ENCODE measurements around the gene ZNF384. TPM values are rescaled to one million over a fixed set of nuclear protein-coding genes. Genes with fewer than 3 reads are reported as not detected.
"Not testable (repeated sequence)": the region's sequence is repeated elsewhere in the genome, so short reads cannot be mapped to it uniquely, and the experiment has no call there.

The ZNF384 gene
- polyA plus RNA-seq, 1 donor from 2014 or later: 32.5 TPM

- Mint-ChIP-seq H3K4me1 (no peaks in the 10 kb centered on the region), H3K27ac (no peak overlapping the region), H3K36me3 (no peaks in the 10 kb centered on the region), H3K27me3 (peaks cover 16% of the 10 kb centered on the region), H3K9me3 (no peaks in the 10 kb centered on the region), H3K4me3 (peak overlapping the region in 2 of 4 donors; percentile 8 to 56)
These were observed 19.8 kb upstream of the ZNF384 start for GRCh38 chr12:6708960-6709394.

GRCh38 chr12:6708351-6708750 is 19.2 kb upstream of the ZNF384 start:
- not testable (repeated sequence) for H3K27ac Mint-ChIP-seq, H3K9me3 Mint-ChIP-seq, H3K36me3 Mint-ChIP-seq, H3K4me1 Mint-ChIP-seq, H3K4me3 Mint-ChIP-seq
- H3K27me3 Mint-ChIP-seq: peaks cover 22% of the 10 kb centered on the region

- Mint-ChIP-seq H3K4me1 (peaks cover 8 to 14% (median 11%) of the 10 kb centered on the region in 3 donors), H3K9me3 (peaks cover 0 to 3% (median 2%) of the 10 kb centered on the region in 3 donors), H3K27me3 (peaks cover 49% of the 10 kb centered on the region), H3K36me3 (no peaks in the 10 kb centered on the region), H3K4me3 (peak overlapping the region in 1 of 4 donors; percentile 42), H3K27ac (no peak overlapping the region)
These were observed 14.5 kb upstream of the ZNF384 start for GRCh38 chr12:6703631-6704030.

- Mint-ChIP-seq H3K27ac (no peak overlapping the region), H3K27me3 (peaks cover 48% of the 10 kb centered on the region), H3K9me3 (peaks cover 0 to 3% (median 2%) of the 10 kb centered on the region in 3 donors), H3K4me1 (peaks cover 19 to 29% (median 25%) of the 10 kb centered on the region in 3 donors), H3K4me3 (peak overlapping the region; percentile 46 to 83 (median 62)), H3K36me3 (no peaks in the 10 kb centered on the region)
These were observed 12.0 kb upstream of the ZNF384 start for GRCh38 chr12:6701078-6701768.

- Mint-ChIP-seq H3K9me3 (peaks cover 0 to 3% (median 2%) of the 10 kb centered on the region in 3 donors), H3K36me3 (no peaks in the 10 kb centered on the region), H3K4me3 (peak within 1 kb of the TSS; percentile 46 to 83 (median 68)), H3K27ac (peak within 1 kb of the TSS in 1 of 3 donors; percentile 67), H3K27me3 (peaks cover 48% of the 10 kb centered on the region), H3K4me1 (peaks cover 25 to 34% (median 25%) of the 10 kb centered on the region in 3 donors)
These were observed 11.5 kb upstream of the ZNF384 start, which contains the start of gene PIANP for GRCh38 chr12:6700646-6701051. Gene PIANP, minus strand, starts transcription at chr12:6700815. Its CDS starts 2,754 bp downstream, at chr12:6698061.

GRCh38 chr12:6699989-6700645 is 10.9 kb upstream of the ZNF384 start:
- H3K4me3 Mint-ChIP-seq: peak overlapping the region in 2 of 4 donors; percentile 61 to 63
- peaks cover 45% of the 10 kb centered on the region for H3K27me3 Mint-ChIP-seq
- H3K4me1 Mint-ChIP-seq: peaks cover 25 to 37% (median 27%) of the 10 kb centered on the region in 3 donors
- no peaks in the 10 kb centered on the region for H3K36me3 Mint-ChIP-seq
- peak overlapping the region in 1 of 3 donors; percentile 67 for H3K27ac Mint-ChIP-seq
- H3K9me3 Mint-ChIP-seq: peaks cover 0 to 3% (median 2%) of the 10 kb centered on the region in 3 donors

GRCh38 chr12:6699259-6699988 is 10.2 kb upstream of the ZNF384 start:
- Mint-ChIP-seq H3K36me3 (no peaks in the 10 kb centered on the region), H3K27ac (peak overlapping the region in 1 of 3 donors; percentile 67), H3K4me1 (peaks cover 25 to 38% (median 30%) of the 10 kb centered on the region in 3 donors), H3K4me3 (peak overlapping the region in 3 of 4 donors; percentile 61 to 90 (median 67)), H3K27me3 (peaks cover 41% of the 10 kb centered on the region), H3K9me3 (peaks cover 0 to 3% (median 2%) of the 10 kb centered on the region in 3 donors)

- H3K36me3 Mint-ChIP-seq: no peaks in the 10 kb centered on the region
- peaks cover 34% of the 10 kb centered on the region for H3K27me3 Mint-ChIP-seq
- no peak overlapping the region for H3K4me3 Mint-ChIP-seq
- peaks cover 0 to 3% (median 2%) of the 10 kb centered on the region in 3 donors for H3K9me3 Mint-ChIP-seq
- H3K4me1 Mint-ChIP-seq: peaks cover 25 to 38% (median 30%) of the 10 kb centered on the region in 3 donors
- H3K27ac Mint-ChIP-seq: no peak overlapping the region
These were observed 9.3 kb upstream of the ZNF384 start for GRCh38 chr12:6698352-6699046.

GRCh38 chr12:6697584-6698351 is 8.6 kb upstream of the ZNF384 start:
- Mint-ChIP-seq H3K27ac (no peak overlapping the region), H3K4me3 (peak overlapping the region in 1 of 4 donors; percentile 43), H3K4me1 (peaks cover 25 to 39% (median 30%) of the 10 kb centered on the region in 3 donors), H3K9me3 (peaks cover 0 to 3% (median under 1%) of the 10 kb centered on the region in 3 donors), H3K27me3 (peaks cover 27% of the 10 kb centered on the region), H3K36me3 (no peaks in the 10 kb centered on the region)

GRCh38 chr12:6696690-6697583 is 7.8 kb upstream of the ZNF384 start:
- Mint-ChIP-seq H3K9me3 (peaks cover 0 to 3% (median 0%) of the 10 kb centered on the region in 3 donors), H3K27me3 (peaks cover 20% of the 10 kb centered on the region), H3K4me1 (peaks cover 20 to 41% (median 30%) of the 10 kb centered on the region in 3 donors), H3K27ac (peak overlapping the region in 2 of 3 donors; percentile 4 to 65), H3K4me3 (peak overlapping the region; percentile 22 to 72 (median 60)), H3K36me3 (no peaks in the 10 kb centered on the region)

- Mint-ChIP-seq H3K4me1 (peaks cover 11 to 34% (median 27%) of the 10 kb centered on the region in 3 donors), H3K9me3 (no peaks in the 10 kb centered on the region), H3K27ac (peak overlapping the region in 1 of 3 donors; percentile 34), H3K4me3 (peak overlapping the region in 1 of 4 donors; percentile 75), H3K36me3 (no peaks in the 10 kb centered on the region), H3K27me3 (peaks cover 8% of the 10 kb centered on the region)
These were observed 6.3 kb upstream of the ZNF384 start for GRCh38 chr12:6695313-6696045.

- Mint-ChIP-seq H3K27ac (no peak overlapping the region), H3K36me3 (no peaks in the 10 kb centered on the region), H3K4me3 (no peak overlapping the region), H3K9me3 (no peaks in the 10 kb centered on the region), H3K4me1 (peaks cover 17 to 40% (median 26%) of the 10 kb centered on the region in 3 donors), H3K27me3 (peaks cover 6% of the 10 kb centered on the region)
These were observed 5.5 kb upstream of the ZNF384 start for GRCh38 chr12:6694701-6695100.
